Left ventricle myocardium inferior (tissue), 1 donor: ENCODE data around the gene KIRREL1. TPM values are rescaled to one million over a fixed set of nuclear protein-coding genes. Genes with fewer than 3 reads are reported as not detected.

Source experiments
- DNase-seq: peaks from one replicate; pipeline ENCODE4 v3.0.0-alpha.2; 2020
- H3K27ac ChIP-seq: fragments of 200-600 bp; replicated peaks from 2 replicates; pipeline ENCODE4 v1.8.0; 2021
- H3K27me3 ChIP-seq: fragments of 200-600 bp; 2 replicates; pipeline ENCODE4 v1.8.0; 2021; ENCODE audit warnings: low read depth
- H3K36me3 ChIP-seq: fragments of 200-600 bp; 2 replicates; pipeline ENCODE4 v1.8.0; 2021
- H3K4me1 ChIP-seq: fragments of 200-600 bp; 2 replicates; pipeline ENCODE4 v1.8.0; 2021
- H3K4me3 ChIP-seq: fragments of 200-600 bp; 2 replicates; pipeline ENCODE4 v1.8.0; 2021; ENCODE audit warnings: mild to moderate bottlenecking, moderate library complexity
- H3K9me3 ChIP-seq: fragments of 200-600 bp; replicated peaks from 2 replicates; pipeline ENCODE4 v1.8.0; 2021
- intact Hi-C: fragments of 100-400 bp; cut with micrococcal nuclease; formaldehyde crosslinking; loops from one replicate; pipeline ENCODE4 v1.11.0; 2022
- total RNA-seq: library from RNA; stranded (reverse); fragmentation: NEBNext Ultra II Directional; extraction: Animal tissue kit (Norgen Biotek cat#: 25700); gene quantifications from one replicate; pipeline ENCODE4 v1.2.1, GENCODE V29; 2021
- TF ChIP-seq, protein P1 (sequence below): fragments of 200-600 bp; IDR thresholded peaks from 2 replicates; pipeline ENCODE4 v1.8.0; 2021; ENCODE audit warnings: antibody characterized with exemption, mild to moderate bottlenecking, borderline replicate concordance
- donor health status: DM: no; HTN: yes; CAD: no; lungs with severe emphysema.

The KIRREL1 gene
- total RNA-seq, 1 donor from 2014 or later: 7.3 TPM

DNA sequence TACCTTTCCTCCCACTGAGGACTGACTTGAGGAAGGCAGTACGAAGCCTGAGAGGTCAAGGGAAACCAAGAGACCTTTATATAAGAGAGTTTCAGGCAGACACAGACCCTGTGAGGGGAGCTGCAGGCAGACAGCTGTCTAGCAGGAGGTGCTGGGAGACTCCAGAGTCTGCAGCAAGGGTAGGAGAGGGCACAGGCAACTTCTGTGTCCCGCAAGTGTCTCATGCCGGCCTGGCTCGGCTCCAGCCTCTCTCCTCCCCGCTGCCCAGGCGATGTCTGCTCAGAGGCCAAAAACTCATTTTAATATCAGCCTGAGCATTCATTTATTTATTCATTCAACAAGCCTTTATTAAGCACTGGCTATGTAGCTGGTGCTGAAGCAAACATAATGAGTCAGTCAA lies 83.0 kb downstream of the KIRREL1 start:
- H3K9me3 ChIP-seq: no peaks in the 10 kb centered on the region
- TF ChIP-seq, protein P1, sequence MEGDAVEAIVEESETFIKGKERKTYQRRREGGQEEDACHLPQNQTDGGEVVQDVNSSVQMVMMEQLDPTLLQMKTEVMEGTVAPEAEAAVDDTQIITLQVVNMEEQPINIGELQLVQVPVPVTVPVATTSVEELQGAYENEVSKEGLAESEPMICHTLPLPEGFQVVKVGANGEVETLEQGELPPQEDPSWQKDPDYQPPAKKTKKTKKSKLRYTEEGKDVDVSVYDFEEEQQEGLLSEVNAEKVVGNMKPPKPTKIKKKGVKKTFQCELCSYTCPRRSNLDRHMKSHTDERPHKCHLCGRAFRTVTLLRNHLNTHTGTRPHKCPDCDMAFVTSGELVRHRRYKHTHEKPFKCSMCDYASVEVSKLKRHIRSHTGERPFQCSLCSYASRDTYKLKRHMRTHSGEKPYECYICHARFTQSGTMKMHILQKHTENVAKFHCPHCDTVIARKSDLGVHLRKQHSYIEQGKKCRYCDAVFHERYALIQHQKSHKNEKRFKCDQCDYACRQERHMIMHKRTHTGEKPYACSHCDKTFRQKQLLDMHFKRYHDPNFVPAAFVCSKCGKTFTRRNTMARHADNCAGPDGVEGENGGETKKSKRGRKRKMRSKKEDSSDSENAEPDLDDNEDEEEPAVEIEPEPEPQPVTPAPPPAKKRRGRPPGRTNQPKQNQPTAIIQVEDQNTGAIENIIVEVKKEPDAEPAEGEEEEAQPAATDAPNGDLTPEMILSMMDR: no peak
- intact Hi-C loops: no loop called here
- H3K4me3 ChIP-seq: no peak overlapping the region
- H3K36me3 ChIP-seq: peaks cover 20% of the 10 kb centered on the region
- no peak for DNase-seq
- peaks cover 15% of the 10 kb centered on the region for H3K4me1 ChIP-seq
- no peak overlapping the region for H3K27ac ChIP-seq
- H3K27me3 ChIP-seq: no peaks in the 10 kb centered on the region

GRCh38 chr1:158077411-158078256 lies 84.2 kb downstream of the KIRREL1 start:
- no peak overlapping the region for H3K4me3 ChIP-seq
- H3K27ac ChIP-seq: no peak overlapping the region
- no peak for DNase-seq
- peaks cover 25% of the 10 kb centered on the region for H3K36me3 ChIP-seq
- H3K27me3 ChIP-seq: no peaks in the 10 kb centered on the region
- TF ChIP-seq, protein P1: no peak
- intact Hi-C loops: no loop called here
- H3K4me1 ChIP-seq: peaks cover 12% of the 10 kb centered on the region
- H3K9me3 ChIP-seq: no peaks in the 10 kb centered on the region

DNA sequence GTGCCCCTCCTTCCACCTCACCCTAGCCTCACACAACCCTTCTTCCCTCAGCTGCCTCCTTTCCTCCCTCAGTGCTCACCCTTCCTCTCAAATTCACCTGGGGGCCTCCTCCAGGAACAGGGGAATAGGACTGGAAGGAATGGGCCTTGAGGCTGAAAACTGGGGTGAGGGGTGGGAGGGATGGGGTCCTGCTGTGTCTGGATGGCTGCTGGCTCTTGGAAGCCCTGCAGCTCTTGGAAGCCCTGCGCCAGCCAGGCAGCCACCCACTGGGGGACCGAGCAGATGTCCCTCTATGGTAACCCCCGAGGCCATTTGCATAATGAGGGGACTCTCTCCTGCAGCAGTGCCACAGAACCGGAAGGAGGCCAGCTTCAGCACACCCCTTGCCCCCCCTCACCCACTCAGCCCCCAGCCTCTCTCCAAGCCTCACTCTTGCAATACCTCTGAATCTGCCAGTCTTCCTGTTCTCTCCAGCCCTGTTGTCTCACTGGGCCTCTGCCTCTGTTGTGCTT lies 85.2 kb downstream of the KIRREL1 start:
- TF ChIP-seq, protein P1: no peak
- no peak for DNase-seq
- intact Hi-C loops: no loop called here
- H3K4me3 ChIP-seq: no peak overlapping the region
- H3K27me3 ChIP-seq: no peaks in the 10 kb centered on the region
- H3K9me3 ChIP-seq: no peaks in the 10 kb centered on the region
- H3K36me3 ChIP-seq: peaks cover 25% of the 10 kb centered on the region
- H3K4me1 ChIP-seq: peaks cover 12% of the 10 kb centered on the region
- H3K27ac ChIP-seq: no peak overlapping the region

GRCh38 chr1:158080066-158080465 lies 86.6 kb downstream of the KIRREL1 start:
- H3K36me3 ChIP-seq: peaks cover 35% of the 10 kb centered on the region
- H3K27me3 ChIP-seq: no peaks in the 10 kb centered on the region
- intact Hi-C loops: no loop called here
- peaks cover 10% of the 10 kb centered on the region for H3K4me1 ChIP-seq
- no peaks in the 10 kb centered on the region for H3K9me3 ChIP-seq
- TF ChIP-seq, protein P1: no peak
- no peak overlapping the region for H3K27ac ChIP-seq
- DNase-seq: no peak
- H3K4me3 ChIP-seq: no peak overlapping the region

GRCh38 chr1:158084336-158084735 lies 90.9 kb downstream of the KIRREL1 start:
- DNase-seq: no peak
- H3K27ac ChIP-seq: no peak overlapping the region
- H3K36me3 ChIP-seq: peaks cover 41% of the 10 kb centered on the region
- TF ChIP-seq, protein P1: no peak
- H3K4me1 ChIP-seq: no peaks in the 10 kb centered on the region
- H3K27me3 ChIP-seq: no peaks in the 10 kb centered on the region
- intact Hi-C loops: no loop called here
- H3K4me3 ChIP-seq: no peak overlapping the region
- H3K9me3 ChIP-seq: no peaks in the 10 kb centered on the region
